Thymus (tissue), 11 donors: ENCODE results near the gene OSMR. TPM values are rescaled to one million over a fixed set of nuclear protein-coding genes. Genes with fewer than 3 reads are reported as not detected.

ENCODE experiments used
- DNase-seq, 9 donors: peaks; one replicate each; pipeline ENCODE4 v3.0.0-alpha.2; 2013; ENCODE audit warnings: low spot score in 9 of 9, low read depth in 6 of 9, missing footprints in 1 of 9
- H3K27ac ChIP-seq, 2 donors: one replicate each; pipeline ENCODE4 v1.5.1; 2013; ENCODE audit warnings: control low read depth in 1 of 2, low read depth in 1 of 2, low read length in 1 of 2, mild to moderate bottlenecking in 1 of 2, moderate library complexity in 1 of 2
- H3K27me3 ChIP-seq, 2 donors: one replicate each; pipeline ENCODE4 v1.5.1; 2013; ENCODE audit warnings: low read length in 1 of 2; ENCODE audit not compliant: control insufficient read depth in 2 of 2, insufficient read depth in 1 of 2
- H3K36me3 ChIP-seq, 2 donors: one replicate each; pipeline ENCODE4 v1.5.1; 2013; ENCODE audit warnings: low read length in 1 of 2, mild to moderate bottlenecking in 1 of 2, moderate library complexity in 1 of 2; ENCODE audit not compliant: control insufficient read depth in 2 of 2, insufficient read depth in 2 of 2
- H3K4me1 ChIP-seq, 2 donors: one replicate each; pipeline ENCODE4 v1.5.1; 2013; ENCODE audit warnings: low read length in 2 of 2; ENCODE audit not compliant: control insufficient read depth in 2 of 2, insufficient read depth in 2 of 2
- H3K4me3 ChIP-seq, 2 donors: one replicate each; pipeline ENCODE4 v1.5.1; 2013; ENCODE audit warnings: low read length in 2 of 2, control low read depth in 1 of 2, mild to moderate bottlenecking in 1 of 2
- H3K9me3 ChIP-seq, 2 donors: one replicate each; pipeline ENCODE4 v1.5.1; 2013; ENCODE audit warnings: low read length in 1 of 2, mild to moderate bottlenecking in 1 of 2; ENCODE audit not compliant: control insufficient read depth in 2 of 2, insufficient read depth in 1 of 2
- WGBS: extraction: QIAGEN DNeasy Blood & Tissue Kit; methylation state at CpG from one replicate; pipeline ENCODE4 v1.1.7; 2013; 5-methylcytosine and 5-hydroxymethylcytosine counted together
- polyA plus RNA-seq: library from polyadenylated mRNA; stranded (reverse); fragments of 200-250 nt; gene quantifications from one replicate; pipeline ENCODE4 v1.2.3, GENCODE V29; 2013
- total RNA-seq: library from RNA; stranded (reverse); fragments of 120-200 nt; gene quantifications from one replicate; pipeline ENCODE4 v1.2.4, GENCODE V29; 2013
- donor health status: healthy.

OSMR gene
- total and polyA plus RNA-seq, 2 donors, result 7.6 to 32.0 TPM

DNA sequence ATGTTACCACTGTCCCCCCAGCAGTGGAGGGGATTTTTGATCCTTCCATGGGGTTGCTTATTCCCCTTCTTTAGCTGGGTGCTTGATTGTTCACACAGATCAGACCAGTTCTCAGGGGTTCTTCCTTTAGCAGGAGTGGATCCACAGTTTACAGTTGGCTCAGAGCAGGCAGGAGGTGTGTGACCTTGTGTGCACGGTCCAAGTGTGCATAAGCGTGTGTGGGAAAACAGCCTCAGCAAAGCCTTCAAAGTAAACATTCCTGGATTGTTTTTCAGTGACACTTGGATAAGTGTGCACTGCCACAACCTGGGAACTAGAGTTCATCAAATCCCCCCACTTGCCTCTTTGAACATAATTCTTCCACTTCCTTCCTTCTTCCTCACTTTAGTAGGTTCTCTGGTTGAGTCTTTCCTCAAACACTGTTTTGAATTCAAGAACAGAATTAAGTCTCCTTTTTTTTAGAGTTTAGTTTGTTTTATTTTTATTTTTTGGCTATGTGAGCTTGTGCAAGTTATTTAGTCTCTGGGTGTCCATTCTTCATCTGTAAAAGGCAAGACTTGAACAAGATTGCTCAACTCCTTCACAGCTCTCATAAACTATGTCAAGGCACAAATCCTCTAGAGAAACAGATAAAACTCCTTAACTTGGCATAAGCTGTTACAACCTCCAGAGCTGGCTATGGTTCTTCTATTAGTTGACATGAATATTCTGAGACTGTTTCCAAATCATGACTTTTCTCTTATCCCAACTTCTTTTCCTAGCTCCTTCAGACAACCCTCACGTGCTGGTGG is 78.0 kb downstream of the OSMR start:
- Histone ChIP-seq H3K36me3 (no peaks in the 10 kb centered on the region), H3K9me3 (no peaks in the 10 kb centered on the region), H3K4me1 (no peaks in the 10 kb centered on the region), H3K27ac (no peak overlapping the region), H3K27me3 (no peaks in the 10 kb centered on the region), H3K4me3 (no peak overlapping the region)
- DNase-seq, result no peak
- WGBS, result 74% methylated on average over 3 of the region's 3 CpGs

- Histone ChIP-seq H3K27ac (no peak overlapping the region), H3K27me3 (no peaks in the 10 kb centered on the region), H3K4me3 (no peak overlapping the region), H3K36me3 (no peaks in the 10 kb centered on the region), H3K9me3 (no peaks in the 10 kb centered on the region), H3K4me1 (no peaks in the 10 kb centered on the region)
- no peak for DNase-seq
- WGBS, result 95% methylated on average over 6 of the region's 6 CpGs
Measured at GRCh38 chr5:38925154-38925925, 79.5 kb downstream of the OSMR start.

DNA sequence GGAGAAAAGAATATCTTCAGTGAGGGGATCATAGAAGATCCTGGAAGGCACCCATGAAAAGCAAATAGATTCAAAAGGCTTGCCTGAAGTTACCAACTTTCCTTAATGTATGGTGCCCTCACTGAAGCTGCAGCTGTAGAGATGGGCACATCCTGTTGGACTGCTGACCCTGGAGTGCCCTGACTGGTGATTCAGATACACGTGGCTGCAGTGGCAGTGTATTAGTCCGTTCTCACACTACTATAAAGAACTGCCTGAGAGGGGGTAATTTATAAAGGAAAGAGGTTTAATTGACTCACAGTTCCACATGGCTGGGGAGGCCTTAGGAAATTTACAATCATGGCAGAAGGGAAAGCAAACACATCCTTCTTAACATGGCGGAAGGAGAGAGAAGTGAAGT is 80.3 kb downstream of the OSMR start:
- Histone ChIP-seq H3K9me3 (no peaks in the 10 kb centered on the region), H3K4me1 (no peaks in the 10 kb centered on the region), H3K27me3 (no peaks in the 10 kb centered on the region), H3K4me3 (no peak overlapping the region), H3K36me3 (no peaks in the 10 kb centered on the region), H3K27ac (no peak overlapping the region)
- WGBS, result 94% methylated on average over 3 of the region's 3 CpGs
- DNase-seq, result no peak

DNA sequence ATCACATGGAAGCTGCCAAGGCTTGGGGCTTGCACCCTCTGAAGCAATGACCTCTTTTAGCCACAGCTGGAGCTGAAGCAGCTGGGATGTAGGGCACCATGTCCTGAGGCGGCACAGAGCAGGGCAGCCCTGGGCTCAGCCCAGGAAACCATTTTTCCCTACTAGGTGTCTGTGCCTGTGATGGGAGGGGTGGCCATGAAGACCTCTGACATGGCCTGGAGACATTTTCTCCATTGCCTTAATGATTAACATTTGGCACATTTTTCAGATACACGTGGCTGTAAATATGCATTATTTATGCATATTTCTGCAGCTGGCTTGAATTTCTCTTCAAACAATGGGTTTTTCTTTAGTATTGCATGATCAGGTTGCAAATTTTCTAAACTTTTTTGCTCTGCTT is 81.7 kb downstream of the OSMR start:
- H3K27me3 ChIP-seq, result no peaks in the 10 kb centered on the region
- no peak overlapping the region for H3K27ac ChIP-seq
- no peak overlapping the region for H3K4me3 ChIP-seq
- no peak for DNase-seq
- H3K36me3 ChIP-seq, result no peaks in the 10 kb centered on the region
- H3K4me1 ChIP-seq, result no peaks in the 10 kb centered on the region
- 93% methylated on average over 2 of the region's 2 CpGs for WGBS
- H3K9me3 ChIP-seq, result no peaks in the 10 kb centered on the region

DNA sequence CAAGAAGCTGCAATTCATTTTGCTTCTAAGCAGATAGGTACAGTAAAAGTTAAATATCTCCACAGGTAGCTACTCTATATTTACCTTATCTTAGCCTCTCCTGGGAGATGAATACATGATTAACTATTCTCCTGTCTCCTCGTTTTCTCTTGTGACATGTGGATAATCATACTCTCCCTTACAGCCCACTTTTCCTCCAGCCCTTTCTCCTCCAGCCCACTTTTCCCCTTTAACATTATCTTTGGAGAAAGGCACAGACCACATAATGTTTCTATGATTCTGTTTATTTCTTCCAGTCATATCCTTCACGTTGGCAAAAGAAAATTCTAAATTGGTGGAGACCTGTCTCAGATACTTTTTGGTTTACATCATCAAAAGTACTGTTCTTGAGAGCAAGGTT is 84.0 kb downstream of the OSMR start:
- H3K4me1 ChIP-seq, result no peaks in the 10 kb centered on the region
- no peak for DNase-seq
- no peaks in the 10 kb centered on the region for H3K36me3 ChIP-seq
- WGBS, result 74% methylated on average over 2 of the region's 2 CpGs
- H3K4me3 ChIP-seq, result no peak overlapping the region
- no peaks in the 10 kb centered on the region for H3K9me3 ChIP-seq
- no peak overlapping the region for H3K27ac ChIP-seq
- no peaks in the 10 kb centered on the region for H3K27me3 ChIP-seq

DNA sequence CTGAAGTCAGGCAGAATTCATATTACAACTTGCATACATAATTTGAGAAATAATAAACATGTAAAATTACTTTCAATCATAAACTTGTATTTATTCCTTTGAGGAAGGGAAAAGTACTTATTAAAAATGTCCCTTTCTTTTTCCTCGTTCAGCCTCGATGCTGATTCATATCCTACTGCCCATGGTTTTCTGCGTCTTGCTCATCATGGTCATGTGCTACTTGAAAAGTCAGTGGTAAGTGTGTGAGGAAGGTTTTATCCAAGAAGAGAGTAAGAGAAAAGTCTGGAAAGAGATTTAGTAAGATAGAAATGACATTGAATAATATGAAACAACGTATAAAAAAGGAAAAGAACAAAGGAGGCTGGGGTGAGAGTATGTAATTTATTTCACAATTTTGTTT is 85.9 kb downstream of the OSMR start:
- Histone ChIP-seq H3K27me3 (no peaks in the 10 kb centered on the region), H3K9me3 (no peaks in the 10 kb centered on the region), H3K4me3 (no peak overlapping the region), H3K4me1 (no peaks in the 10 kb centered on the region), H3K36me3 (peaks cover 0 to 8% of the 10 kb centered on the region in 2 donors), H3K27ac (no peak overlapping the region)
- 95% methylated on average over 4 of the region's 4 CpGs for WGBS
- no peak for DNase-seq

- H3K27me3 ChIP-seq, result no peaks in the 10 kb centered on the region
- WGBS, result 94% methylated on average over 4 of the region's 4 CpGs
- H3K36me3 ChIP-seq, result peaks cover 0 to 15% of the 10 kb centered on the region in 2 donors
Measured at GRCh38 chr5:38932854-38933408, 87.1 kb downstream of the OSMR start.

GRCh38 chr5:38935437-38935836 is 89.6 kb downstream of the OSMR start:
- no peaks in the 10 kb centered on the region for H3K27me3 ChIP-seq
- H3K36me3 ChIP-seq, result peaks cover 0 to 21% of the 10 kb centered on the region in 2 donors
- no peaks in the 10 kb centered on the region for H3K4me1 ChIP-seq
- WGBS, result 95% methylated on average over 1 of the region's 1 CpG
- H3K9me3 ChIP-seq, result no peaks in the 10 kb centered on the region
- DNase-seq, result no peak
- H3K27ac ChIP-seq, result no peak overlapping the region
- no peak overlapping the region for H3K4me3 ChIP-seq

More at GRCh38 chr5:38932854-38933408, 87.1 kb downstream of the OSMR start:
- no peak overlapping the region for H3K27ac ChIP-seq
- no peaks in the 10 kb centered on the region for H3K4me1 ChIP-seq
- no peak overlapping the region for H3K4me3 ChIP-seq
- H3K9me3 ChIP-seq, result no peaks in the 10 kb centered on the region
- DNase-seq, result no peak

- Histone ChIP-seq H3K4me3 (no peak overlapping the region), H3K27me3 (no peaks in the 10 kb centered on the region), H3K36me3 (peaks cover 0 to 27% of the 10 kb centered on the region in 2 donors), H3K9me3 (no peaks in the 10 kb centered on the region), H3K27ac (no peak overlapping the region), H3K4me1 (no peaks in the 10 kb centered on the region)
- WGBS, result 98% methylated on average over 6 of the region's 6 CpGs
- no peak for DNase-seq
Measured at GRCh38 chr5:38936269-38936668, 90.5 kb downstream of the OSMR start.
